ENCODE data around the gene RAB40B. TPM values are rescaled to one million over a fixed set of nuclear protein-coding genes. Genes with fewer than 3 reads are reported as not detected.

The RAB40B gene
- total RNA-seq, 1 experiment from 2014 or later = 22.4 TPM

DNA sequence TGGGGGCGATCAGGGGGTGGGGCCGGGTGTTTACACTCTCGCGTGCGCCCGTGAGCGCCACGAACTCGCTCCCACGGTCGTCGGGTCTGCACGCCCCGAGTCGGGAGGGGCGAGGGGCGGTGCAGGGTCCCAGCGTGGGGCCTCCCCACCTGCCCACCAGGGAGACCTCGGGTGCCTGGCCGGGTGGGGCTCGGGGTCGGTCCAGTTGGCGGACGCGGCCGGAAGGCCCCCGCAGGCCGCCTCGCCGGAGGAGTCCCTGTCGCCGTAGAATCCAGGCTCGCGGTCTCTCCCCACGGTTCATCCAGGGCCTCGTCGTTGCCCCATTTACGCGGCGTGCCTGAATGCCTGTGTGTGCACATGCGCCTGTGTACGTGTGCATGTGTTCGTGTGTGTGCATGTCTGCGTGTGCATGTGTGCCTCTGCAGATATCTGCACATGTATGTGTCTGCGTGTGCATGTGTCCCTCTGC lies 510 bp upstream of the RAB40B start:
- Histone ChIP-seq H3K9ac (ENCODE audit: low read length) (peak overlapping the region; percentile 44; the same call in 1 of the 2 replicates), H3K9me2 (replicated peaks; ENCODE audit: low read length) (no peaks in the 10 kb centered on the region), H3F3A (ENCODE audit: low read length, unreplicated experiment) (no peaks in the 10 kb centered on the region), H3K9me3 (ENCODE audit: low read length) (no peaks in the 10 kb centered on the region), H3K36me3 (ENCODE audit: low read depth, low read length) (no peaks in the 10 kb centered on the region; the same call in 1 of the 2 replicates), H3K4me2 (ENCODE audit: low read length) (peak overlapping the region; percentile 99), H3K27me3 (ENCODE audit: low read length) (no peaks in the 10 kb centered on the region), H3K4me3 (ENCODE audit: low read length) (peak overlapping the region; percentile 88), H2AFZ (ENCODE audit: low read length) (peak overlapping the region; percentile 99), H3K79me2 (ENCODE audit: low read length) (no peaks in the 10 kb centered on the region), H3K27ac (ENCODE audit: low read length) (no peak overlapping the region), H4K20me1 (ENCODE audit: low read length) (no peaks in the 10 kb centered on the region), H3K4me1 (ENCODE audit: insufficient read depth, low read length) (peaks cover 5% of the 10 kb centered on the region; the same call in 1 of the 2 replicates)
- CTCF ChIA-PET = no interaction called here
- POLR2A ChIA-PET (ENCODE audit: unreplicated experiment) = no interaction called here
- no TSS peak for BruUV-seq (replicated peaks)
- TF ChIP-seq EZH2 (IDR thresholded peaks at IDR 0.05; ENCODE audit: low read length, unreplicated experiment) (no peak), EZH2phosphoT487 (IDR thresholded peaks at IDR 0.05; ENCODE audit: borderline replicate concordance, low read length) (no peak)
- TF ChIP-seq, protein P1, sequence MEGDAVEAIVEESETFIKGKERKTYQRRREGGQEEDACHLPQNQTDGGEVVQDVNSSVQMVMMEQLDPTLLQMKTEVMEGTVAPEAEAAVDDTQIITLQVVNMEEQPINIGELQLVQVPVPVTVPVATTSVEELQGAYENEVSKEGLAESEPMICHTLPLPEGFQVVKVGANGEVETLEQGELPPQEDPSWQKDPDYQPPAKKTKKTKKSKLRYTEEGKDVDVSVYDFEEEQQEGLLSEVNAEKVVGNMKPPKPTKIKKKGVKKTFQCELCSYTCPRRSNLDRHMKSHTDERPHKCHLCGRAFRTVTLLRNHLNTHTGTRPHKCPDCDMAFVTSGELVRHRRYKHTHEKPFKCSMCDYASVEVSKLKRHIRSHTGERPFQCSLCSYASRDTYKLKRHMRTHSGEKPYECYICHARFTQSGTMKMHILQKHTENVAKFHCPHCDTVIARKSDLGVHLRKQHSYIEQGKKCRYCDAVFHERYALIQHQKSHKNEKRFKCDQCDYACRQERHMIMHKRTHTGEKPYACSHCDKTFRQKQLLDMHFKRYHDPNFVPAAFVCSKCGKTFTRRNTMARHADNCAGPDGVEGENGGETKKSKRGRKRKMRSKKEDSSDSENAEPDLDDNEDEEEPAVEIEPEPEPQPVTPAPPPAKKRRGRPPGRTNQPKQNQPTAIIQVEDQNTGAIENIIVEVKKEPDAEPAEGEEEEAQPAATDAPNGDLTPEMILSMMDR (conservative IDR thresholded peaks at IDR 0.05; ENCODE audit: low read depth, low read length) = no peak
- intact Hi-C loops (cut with micrococcal nuclease) = loop anchor here (1.0 kb wide), 1 partner anchor 17 kb away; the partner anchor contains the start of gene FN3KRP
- DNase-seq (no peak), ATAC-seq (peak; percentile 8)

DNA sequence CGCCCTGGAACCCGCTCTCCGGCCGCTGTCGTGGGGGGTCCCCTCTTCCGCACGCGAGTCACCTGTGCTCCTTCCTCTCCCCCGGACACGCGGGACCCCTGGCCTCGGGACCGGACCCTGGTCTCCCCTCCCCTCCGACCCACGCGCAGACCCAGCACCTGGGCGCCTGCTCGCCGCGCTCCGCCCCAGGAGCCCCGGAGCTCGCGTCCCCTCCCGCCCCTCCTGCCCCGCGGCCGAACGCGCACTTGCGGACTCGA lies 762 bp downstream of the RAB40B start:
- H3K36me3 ChIP-seq (ENCODE audit: low read depth, low read length) = no peaks in the 10 kb centered on the region; the same call in 1 of the 2 replicates
- peaks cover 5% of the 10 kb centered on the region; the same call in 1 of the 2 replicates for H3K4me1 ChIP-seq (ENCODE audit: insufficient read depth, low read length)
- H2AFZ ChIP-seq (ENCODE audit: low read length) = peak overlapping the region; percentile 30; the same call in 1 of the 2 replicates
- ChIA-PET POLR2A (ENCODE audit: unreplicated experiment) (no interaction called here), CTCF (no interaction called here)
- H3K4me3 ChIP-seq (ENCODE audit: low read length) = peak overlapping the region; percentile 69
- no peaks in the 10 kb centered on the region for H3K79me2 ChIP-seq (ENCODE audit: low read length)
- no peak overlapping the region for H3K27ac ChIP-seq (ENCODE audit: low read length)
- H3K27me3 ChIP-seq (ENCODE audit: low read length) = no peaks in the 10 kb centered on the region
- DNase-seq (no peak), ATAC-seq (no peak)
- intact Hi-C loops (cut with micrococcal nuclease) = loop anchor here (1.0 kb wide), 1 partner anchor 19 kb away; the partner anchor contains the start of gene FN3KRP
- no peaks in the 10 kb centered on the region for H4K20me1 ChIP-seq (ENCODE audit: low read length)
- peak overlapping the region; percentile 84 for H3K4me2 ChIP-seq (ENCODE audit: low read length)
- BruUV-seq (replicated peaks) = no TSS peak
- H3F3A ChIP-seq (ENCODE audit: low read length, unreplicated experiment) = no peaks in the 10 kb centered on the region
- no peaks in the 10 kb centered on the region for H3K9me2 ChIP-seq (replicated peaks; ENCODE audit: low read length)
- H3K9me3 ChIP-seq (ENCODE audit: low read length) = no peaks in the 10 kb centered on the region
- TF ChIP-seq EZH2 (IDR thresholded peaks at IDR 0.05; ENCODE audit: low read length, unreplicated experiment) = no peak
- TF ChIP-seq, protein P1 (conservative IDR thresholded peaks at IDR 0.05; ENCODE audit: low read depth, low read length) = no peak
- no peak for TF ChIP-seq EZH2phosphoT487 (IDR thresholded peaks at IDR 0.05; ENCODE audit: borderline replicate concordance, low read length)
- H3K9ac ChIP-seq (ENCODE audit: low read length) = peak overlapping the region; percentile 37; the same call in 1 of the 2 replicates
